ENCODE measurements around the gene SEMA4D.

The SEMA4D gene

DNA sequence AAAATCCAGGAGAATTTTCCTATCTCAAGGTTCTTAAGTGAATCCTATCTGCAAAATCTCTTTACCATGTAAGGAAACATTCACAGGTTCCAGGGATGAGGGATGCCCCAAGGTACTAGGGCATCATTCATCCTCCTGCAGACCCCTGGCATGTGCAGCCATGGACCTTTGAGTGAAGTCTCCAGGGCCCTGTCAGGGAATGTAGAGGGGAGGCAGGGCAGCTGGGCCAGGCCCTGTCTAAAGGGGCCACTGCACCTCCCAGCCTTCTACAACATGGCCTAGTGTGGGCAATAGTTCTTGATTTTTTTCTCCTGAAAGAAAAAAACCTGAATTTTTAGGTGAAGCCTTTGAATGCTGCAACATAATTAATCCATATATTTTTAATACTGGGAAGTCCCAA is 63.3 kb downstream of the SEMA4D start:
- no peak for TF ChIP-seq CTCF (IDR thresholded peaks at IDR 0.05)

DNA sequence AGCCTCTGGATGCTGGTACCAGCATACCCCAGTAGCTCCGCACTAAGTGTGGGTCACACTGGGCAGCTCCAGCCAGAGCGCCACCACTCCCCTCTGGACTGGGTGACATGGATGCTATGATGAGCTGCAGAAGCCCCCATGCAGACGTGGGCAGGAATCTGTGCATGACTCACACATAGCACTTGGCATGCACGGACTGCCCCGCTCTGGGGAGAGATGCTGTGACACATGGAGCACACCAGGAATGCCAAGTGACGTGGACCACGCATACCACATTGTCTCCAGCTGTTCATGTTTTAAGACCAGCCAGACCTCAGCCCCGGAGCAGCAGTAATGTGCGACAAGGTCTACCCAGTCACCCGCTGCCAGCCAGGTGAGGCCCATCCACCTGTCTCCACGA is 64.1 kb downstream of the SEMA4D start:
- TF ChIP-seq CTCF (IDR thresholded peaks at IDR 0.05) = no peak

DNA sequence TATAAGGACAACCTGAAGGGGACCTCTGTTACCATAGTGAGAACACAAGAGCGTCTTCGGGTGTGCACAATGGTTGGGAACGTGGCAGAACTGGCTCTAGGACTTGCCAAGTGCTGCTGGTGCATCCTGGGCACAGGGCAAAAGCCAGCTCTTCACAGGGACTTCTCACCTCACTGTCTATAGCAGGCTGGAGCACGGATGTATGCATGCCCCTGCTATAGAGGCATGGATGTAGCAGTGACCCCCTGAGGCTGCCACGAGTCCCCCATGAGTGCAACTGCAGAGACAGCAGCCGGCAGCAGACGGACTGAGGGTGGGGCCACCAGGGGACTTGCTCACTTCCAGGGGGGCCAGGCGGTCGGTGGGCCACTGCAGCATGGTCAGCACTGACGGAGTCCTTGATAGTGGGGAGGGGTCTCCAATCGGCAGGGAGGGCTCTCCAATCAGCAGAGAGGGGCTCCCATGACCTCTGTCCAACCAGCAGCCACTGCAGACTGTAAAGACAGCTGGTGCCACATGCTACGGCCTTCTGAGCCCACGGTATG is 64.9 kb downstream of the SEMA4D start:
- no peak for TF ChIP-seq CTCF (IDR thresholded peaks at IDR 0.05)

- TF ChIP-seq CTCF (IDR thresholded peaks at IDR 0.05) = no peak
These were observed 65.8 kb downstream of the SEMA4D start for GRCh38 chr9:89431930-89432725.

GRCh38 chr9:89430995-89431394 is 66.9 kb downstream of the SEMA4D start:
- no peak for TF ChIP-seq CTCF (IDR thresholded peaks at IDR 0.05)

DNA sequence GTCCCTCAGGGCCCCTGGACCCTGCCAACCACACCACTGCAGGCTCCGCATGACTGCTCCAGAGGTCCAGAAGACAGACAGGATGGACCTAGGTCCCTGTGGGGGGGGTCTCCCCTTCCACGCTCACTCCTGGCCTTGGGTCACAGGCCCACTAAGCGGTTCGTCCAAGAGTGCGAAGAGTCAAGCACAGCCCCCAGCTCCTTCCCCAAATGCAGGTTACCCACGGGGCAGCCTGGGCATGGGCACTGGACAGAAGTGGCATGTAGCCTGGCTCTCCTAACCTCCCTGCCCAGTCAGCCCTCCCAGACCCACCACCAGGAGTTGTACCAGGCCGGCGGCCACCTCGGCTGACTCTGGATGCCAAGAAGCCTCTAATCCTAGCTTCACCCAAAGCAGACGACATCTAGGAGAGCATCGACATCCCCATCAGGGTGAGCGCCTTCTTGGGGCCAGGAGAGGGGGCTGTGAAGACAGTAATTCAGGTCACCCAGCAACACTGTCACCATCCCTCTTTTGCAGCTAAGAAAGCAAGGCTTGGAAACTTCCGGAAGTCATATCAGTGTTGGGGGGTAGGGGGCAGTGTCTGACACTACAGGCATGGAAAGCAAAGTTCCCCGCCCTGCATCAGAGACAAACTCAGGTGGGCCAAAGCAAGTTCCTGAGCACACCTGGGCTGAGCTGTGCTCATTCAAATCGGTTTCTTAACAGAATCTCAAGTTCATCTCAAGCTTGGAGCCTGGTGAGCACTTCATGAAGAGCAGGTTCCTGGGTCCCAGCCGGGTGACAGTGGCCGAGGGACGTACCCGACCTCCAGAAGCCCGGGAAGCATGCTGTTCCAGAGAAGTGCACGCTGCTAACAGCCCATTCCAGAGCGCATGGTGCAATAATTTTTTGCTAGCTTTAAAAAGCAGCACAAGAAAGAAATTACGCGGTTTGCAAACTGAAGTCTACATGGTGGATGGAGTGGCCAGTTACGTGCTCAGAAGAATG is 68.7 kb downstream of the SEMA4D start:
- TF ChIP-seq CTCF (IDR thresholded peaks at IDR 0.05) = 0 out of 2 replicates have a peak, but pooled peaks have one; percentile 6

DNA sequence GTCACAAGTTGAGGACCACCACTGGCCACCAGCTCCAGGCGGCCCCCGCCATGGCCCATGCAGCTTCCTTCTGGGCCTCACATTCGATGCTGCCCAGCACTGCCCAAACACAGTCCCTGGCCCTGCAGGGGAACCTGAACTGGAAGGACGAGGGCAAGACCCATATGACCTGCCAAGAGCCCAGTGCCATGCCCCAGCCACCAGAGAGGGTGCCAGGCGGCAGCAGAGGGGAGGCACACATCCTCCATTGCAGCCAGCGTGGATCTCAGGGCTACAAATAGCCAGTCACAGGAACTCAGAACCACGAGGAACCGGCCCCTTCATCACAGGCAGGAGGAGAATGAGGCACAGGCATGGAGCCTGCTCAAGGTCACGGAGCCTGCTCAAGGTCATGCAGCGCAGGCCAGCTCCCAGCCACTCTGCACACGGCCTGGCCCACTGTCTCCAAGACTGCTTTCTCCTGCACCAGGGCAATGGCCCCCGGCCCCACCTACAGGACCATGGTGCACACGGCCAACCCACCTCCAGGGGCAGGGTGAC is 69.6 kb downstream of the SEMA4D start:
- TF ChIP-seq CTCF (IDR thresholded peaks at IDR 0.05) = no peak
